GM18867 (cell line): Measurements from ENCODE around the gene PHC2.

Experiments used
- ATAC-seq: cut with Tn5 transposase; IDR thresholded peaks from one replicate; pipeline ENCODE4 v1.9.1; 2021; ENCODE audit warnings: mild to moderate bottlenecking, moderate library complexity; ENCODE audit not compliant: unreplicated experiment

Gene PHC2

GRCh38 chr1:33275706-33276572, 155.0 kb downstream of the PHC2 start:
- no peak for ATAC-seq

- no peak for ATAC-seq
These were observed 155.7 kb downstream of the PHC2 start for GRCh38 chr1:33275195-33275594.

GRCh38 chr1:33274446-33274845, 156.4 kb downstream of the PHC2 start:
- ATAC-seq: no peak

GRCh38 chr1:33273961-33274371, 156.9 kb downstream of the PHC2 start:
- ATAC-seq: no peak
